Measurements from ENCODE around the gene CCDC146. TPM values are rescaled to one million over a fixed set of nuclear protein-coding genes. Genes with fewer than 3 reads are reported as not detected.

The CCDC146 gene
- total RNA-seq, 1 donor from 2014 or later: 20.6 TPM

GRCh38 chr7:77313876-77314480, 191.6 kb downstream of the CCDC146 start:
- peaks cover 3% of the 10 kb centered on the region for H3K4me1 ChIP-seq
- H3K9me3 ChIP-seq: no peaks in the 10 kb centered on the region
- H3K4me3 ChIP-seq: no peak overlapping the region
- no peak for TF ChIP-seq POLR2A (IDR thresholded peaks at IDR 0.05)
- no peak for TF ChIP-seq CTCF (IDR thresholded peaks at IDR 0.05)
- TF ChIP-seq POLR2AphosphoS5 (IDR thresholded peaks at IDR 0.05; ENCODE audit: insufficient read depth in 1 of 2, low read depth in 1 of 2): no peak
- no peak for DNase-seq (ENCODE audit: extremely low spot score in 2 of 2)
- no peaks in the 10 kb centered on the region for H3K27me3 ChIP-seq
- H3K27ac ChIP-seq: no peak overlapping the region
- H3K36me3 ChIP-seq: no peaks in the 10 kb centered on the region
- intact Hi-C loops (cut with DNase I): no loop called here

GRCh38 chr7:77315182-77315591, 192.8 kb downstream of the CCDC146 start:
- Histone ChIP-seq H3K36me3 (no peaks in the 10 kb centered on the region), H3K27me3 (no peaks in the 10 kb centered on the region), H3K4me3 (no peak overlapping the region), H3K9me3 (no peaks in the 10 kb centered on the region), H3K27ac (no peak overlapping the region), H3K4me1 (no peaks in the 10 kb centered on the region)
- intact Hi-C loops (cut with DNase I): no loop called here
- no peak for DNase-seq (ENCODE audit: extremely low spot score in 2 of 2)
- no peak for TF ChIP-seq POLR2A (IDR thresholded peaks at IDR 0.05)
- TF ChIP-seq POLR2AphosphoS5 (IDR thresholded peaks at IDR 0.05; ENCODE audit: insufficient read depth in 1 of 2, low read depth in 1 of 2): no peak
- TF ChIP-seq CTCF (IDR thresholded peaks at IDR 0.05): no peak

- Histone ChIP-seq H3K9me3 (no peaks in the 10 kb centered on the region), H3K4me1 (no peaks in the 10 kb centered on the region), H3K27me3 (no peaks in the 10 kb centered on the region), H3K36me3 (no peaks in the 10 kb centered on the region), H3K27ac (no peak overlapping the region), H3K4me3 (no peak overlapping the region)
- no peak for DNase-seq (ENCODE audit: extremely low spot score in 2 of 2)
- no peak for TF ChIP-seq CTCF (IDR thresholded peaks at IDR 0.05)
- TF ChIP-seq POLR2AphosphoS5 (IDR thresholded peaks at IDR 0.05; ENCODE audit: insufficient read depth in 1 of 2, low read depth in 1 of 2): no peak
- TF ChIP-seq POLR2A (IDR thresholded peaks at IDR 0.05): no peak
- intact Hi-C loops (cut with DNase I): no loop called here
Measured at GRCh38 chr7:77316219-77316978, 194.0 kb downstream of the CCDC146 start.

GRCh38 chr7:77318019-77318418, 195.6 kb downstream of the CCDC146 start:
- no peak for DNase-seq (ENCODE audit: extremely low spot score in 2 of 2)
- H3K4me1 ChIP-seq: no peaks in the 10 kb centered on the region
- no peak overlapping the region for H3K4me3 ChIP-seq
- no peak for TF ChIP-seq CTCF (IDR thresholded peaks at IDR 0.05)
- TF ChIP-seq POLR2AphosphoS5 (IDR thresholded peaks at IDR 0.05; ENCODE audit: insufficient read depth in 1 of 2, low read depth in 1 of 2): no peak
- TF ChIP-seq POLR2A (IDR thresholded peaks at IDR 0.05): no peak
- no peak overlapping the region for H3K27ac ChIP-seq
- H3K9me3 ChIP-seq: no peaks in the 10 kb centered on the region
- H3K27me3 ChIP-seq: no peaks in the 10 kb centered on the region
- intact Hi-C loops (cut with DNase I): loop anchor here (1.0 kb wide), 1 partner anchor 24 kb away; no protein-coding TSS in a partner anchor
- H3K36me3 ChIP-seq: no peaks in the 10 kb centered on the region

GRCh38 chr7:77320137-77320536, 197.7 kb downstream of the CCDC146 start:
- H3K27me3 ChIP-seq: no peaks in the 10 kb centered on the region
- no peak overlapping the region for H3K27ac ChIP-seq
- intact Hi-C loops (cut with DNase I): no loop called here
- no peaks in the 10 kb centered on the region for H3K9me3 ChIP-seq
- no peak for DNase-seq (ENCODE audit: extremely low spot score in 2 of 2)
- H3K36me3 ChIP-seq: no peaks in the 10 kb centered on the region
- no peaks in the 10 kb centered on the region for H3K4me1 ChIP-seq
- no peak overlapping the region for H3K4me3 ChIP-seq
- no peak for TF ChIP-seq CTCF (IDR thresholded peaks at IDR 0.05)
- no peak for TF ChIP-seq POLR2A (IDR thresholded peaks at IDR 0.05)
- TF ChIP-seq POLR2AphosphoS5 (IDR thresholded peaks at IDR 0.05; ENCODE audit: insufficient read depth in 1 of 2, low read depth in 1 of 2): no peak

All from vagina (tissue), 2 donors.